IPS-20b (cell line): ENCODE measurements around the gene CDK4.

Experiments used
- H3K27ac ChIP-seq: one replicate; pipeline ENCODE4 v1.5.1; 2013; ENCODE audit warnings: low read length
- H3K27me3 ChIP-seq: 2 replicates; pipeline ENCODE4 v1.6.1; 2013; ENCODE audit warnings: mild to moderate bottlenecking, low read length, inconsistent platforms; ENCODE audit not compliant: insufficient read depth
- H3K36me3 ChIP-seq: 2 replicates; pipeline ENCODE4 v1.6.1; 2013; ENCODE audit warnings: low read depth, mild to moderate bottlenecking, inconsistent platforms, low read length, moderate library complexity; ENCODE audit not compliant: insufficient read depth
- H3K4me1 ChIP-seq: 2 replicates; pipeline ENCODE4 v1.6.1; 2013; ENCODE audit warnings: mild to moderate bottlenecking, control low read depth, inconsistent platforms, low read length, moderate library complexity; ENCODE audit not compliant: insufficient read depth
- H3K4me3 ChIP-seq: 2 replicates; pipeline ENCODE4 v1.5.1; 2013; ENCODE audit warnings: mild to moderate bottlenecking, low read length, inconsistent platforms
- H3K9ac ChIP-seq: 2 replicates; pipeline ENCODE4 v1.6.1; 2013; ENCODE audit warnings: low read depth, mild to moderate bottlenecking, inconsistent platforms, low read length, moderate library complexity
- H3K9me3 ChIP-seq: 2 replicates; pipeline ENCODE4 v1.6.1; 2013; ENCODE audit warnings: mild to moderate bottlenecking, low read depth, low read length, inconsistent platforms; ENCODE audit not compliant: insufficient read depth

The CDK4 gene

DNA sequence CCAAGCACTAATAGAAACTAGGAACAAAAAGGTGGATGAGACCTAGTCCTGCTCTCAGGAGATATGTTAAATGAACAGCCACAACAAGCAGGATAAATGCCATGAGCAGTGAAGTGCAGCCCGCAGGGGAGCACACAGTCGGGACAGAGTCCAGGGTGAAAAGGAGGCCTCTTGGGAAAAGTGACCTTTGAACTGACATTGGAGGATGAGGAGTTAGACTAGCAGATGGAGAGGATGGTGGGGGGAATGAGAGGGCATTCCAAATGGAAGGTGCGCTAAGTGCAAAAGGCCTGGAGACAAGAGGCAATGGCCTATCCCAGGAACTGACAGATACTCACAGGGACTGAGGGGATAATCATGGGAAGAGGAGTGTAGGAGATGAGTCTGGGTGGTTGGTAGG, 53.7 kb downstream of the CDK4 start:
- Histone ChIP-seq H3K36me3 (peaks cover 22% of the 10 kb centered on the region; the same call in 1 of the 2 replicates), H3K9me3 (no peaks in the 10 kb centered on the region), H3K4me3 (no peak overlapping the region), H3K27me3 (no peaks in the 10 kb centered on the region), H3K9ac (no peak overlapping the region), H3K27ac (no peak overlapping the region), H3K4me1 (0 out of 2 replicates have a peak, but pooled peaks cover 6% of the 10 kb centered on the region)
